HG03521 (cell line): Measurements from ENCODE around the gene TSHZ2.
"Not testable (repeated sequence)": the region's sequence is repeated elsewhere in the genome, so short reads cannot be mapped to it uniquely, and the experiment has no call there.

Experiments used
- ATAC-seq: cut with Tn5 transposase; IDR thresholded peaks from one replicate; pipeline ENCODE4 v1.9.1; 2021; ENCODE audit warnings: mild to moderate bottlenecking, moderate library complexity; ENCODE audit not compliant: unreplicated experiment

TSHZ2 gene

DNA sequence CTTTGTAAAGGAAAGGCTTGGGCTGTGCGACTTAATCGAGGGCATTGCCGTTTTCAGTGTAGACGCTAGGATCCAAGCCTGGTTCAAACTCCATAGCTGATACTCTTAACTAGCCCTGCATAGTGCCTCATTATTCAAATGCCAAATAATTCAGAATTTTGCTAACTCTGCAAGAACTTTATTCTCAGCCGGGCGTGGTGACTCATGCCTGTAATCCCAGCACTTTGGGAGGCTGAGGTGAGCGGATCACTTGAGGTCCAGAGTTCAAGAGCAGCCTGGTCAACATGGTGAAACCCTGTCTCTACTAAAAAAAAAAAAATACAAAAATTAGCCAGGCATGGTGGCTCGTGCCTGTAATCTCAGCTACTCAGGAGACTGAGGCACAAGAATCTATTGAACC lies 394.8 kb downstream of the TSHZ2 start:
- not testable (repeated sequence) for ATAC-seq

DNA sequence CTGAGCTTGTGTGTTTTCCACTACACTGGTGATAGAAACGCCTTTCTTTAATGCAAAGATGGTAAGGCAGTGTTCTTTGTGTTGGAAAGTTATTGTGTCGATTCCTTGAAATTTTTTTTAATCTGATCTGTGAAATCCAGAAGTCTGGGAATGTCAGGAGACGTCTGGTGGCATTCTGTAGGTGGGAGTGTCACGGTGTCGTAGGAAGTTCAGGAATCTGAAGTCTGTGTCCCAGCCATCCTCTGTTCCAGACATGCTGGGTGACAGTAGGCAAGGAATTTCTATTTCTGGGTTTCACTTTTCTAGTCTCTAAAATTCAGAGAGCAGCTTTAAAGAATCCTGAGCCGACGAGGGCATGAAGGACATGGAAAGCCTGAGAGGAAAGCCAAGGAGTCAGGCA lies 397.7 kb downstream of the TSHZ2 start:
- no peak for ATAC-seq

DNA sequence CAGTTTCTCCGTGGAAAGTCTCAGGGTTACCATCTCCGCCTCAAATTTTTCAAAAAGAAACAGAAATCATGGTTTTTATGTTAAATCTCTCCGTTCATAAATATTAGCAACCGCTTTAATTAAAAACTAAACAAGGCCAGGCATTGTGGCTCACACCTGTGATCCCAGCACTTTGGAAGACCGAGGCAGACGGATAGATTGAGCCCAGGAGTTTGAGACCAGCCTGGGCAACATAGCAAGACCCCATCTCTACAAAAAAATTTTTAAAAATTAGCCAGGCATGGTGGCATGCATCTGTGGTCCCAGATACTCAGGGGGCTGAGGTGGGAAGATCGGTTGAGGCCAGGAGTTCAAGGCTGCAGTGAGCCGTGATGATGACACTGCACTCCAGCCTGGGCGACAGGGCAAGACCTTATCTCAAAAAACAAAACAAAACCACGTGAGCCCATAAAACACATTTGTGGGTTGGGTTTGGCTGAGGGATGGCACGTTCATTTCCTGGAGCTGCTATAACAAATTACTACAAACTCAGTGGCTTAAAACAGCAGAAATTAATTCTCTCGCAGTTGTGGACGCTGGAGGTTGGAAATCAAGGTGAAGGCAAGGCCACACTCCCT lies 398.3 kb downstream of the TSHZ2 start:
- no peak for ATAC-seq

DNA sequence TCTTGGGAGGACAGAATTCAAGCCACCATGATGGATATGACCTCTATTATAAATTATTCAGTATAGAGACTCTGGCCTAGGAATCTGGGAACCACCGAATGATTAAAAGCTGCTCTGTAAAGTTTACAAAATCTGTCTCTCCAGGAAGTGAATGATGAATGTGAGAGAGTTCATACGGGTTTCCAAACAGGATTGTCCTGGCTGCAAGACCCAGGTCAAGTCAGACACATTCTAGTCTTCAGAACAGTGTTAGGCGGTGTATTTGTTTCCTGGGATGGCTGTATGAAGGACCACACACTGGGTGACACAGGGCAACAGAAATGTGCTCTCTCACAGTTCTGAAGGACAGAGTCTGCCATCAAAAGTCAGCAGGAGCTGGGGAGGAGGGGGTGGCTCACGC lies 399.1 kb downstream of the TSHZ2 start:
- ATAC-seq: no peak

DNA sequence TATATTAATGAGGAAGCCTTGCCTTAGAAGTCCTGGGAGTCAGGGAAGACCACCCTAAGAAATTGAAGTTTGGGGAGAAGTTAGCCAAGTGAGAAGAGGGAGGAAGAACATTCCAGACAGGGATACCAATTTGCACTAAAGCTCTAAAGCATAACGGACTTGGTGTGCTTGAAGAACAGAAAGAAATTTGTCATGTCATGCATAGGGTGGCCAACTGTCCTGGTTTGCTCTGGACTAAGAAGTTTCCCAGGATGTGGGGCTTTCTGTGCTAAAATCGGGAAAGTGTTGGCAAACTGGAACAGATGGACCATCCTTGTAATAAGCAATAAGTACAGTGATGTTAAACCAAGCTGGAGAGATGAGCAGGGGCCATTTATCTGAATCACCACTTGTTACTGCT lies 403.9 kb downstream of the TSHZ2 start:
- ATAC-seq: no peak

DNA sequence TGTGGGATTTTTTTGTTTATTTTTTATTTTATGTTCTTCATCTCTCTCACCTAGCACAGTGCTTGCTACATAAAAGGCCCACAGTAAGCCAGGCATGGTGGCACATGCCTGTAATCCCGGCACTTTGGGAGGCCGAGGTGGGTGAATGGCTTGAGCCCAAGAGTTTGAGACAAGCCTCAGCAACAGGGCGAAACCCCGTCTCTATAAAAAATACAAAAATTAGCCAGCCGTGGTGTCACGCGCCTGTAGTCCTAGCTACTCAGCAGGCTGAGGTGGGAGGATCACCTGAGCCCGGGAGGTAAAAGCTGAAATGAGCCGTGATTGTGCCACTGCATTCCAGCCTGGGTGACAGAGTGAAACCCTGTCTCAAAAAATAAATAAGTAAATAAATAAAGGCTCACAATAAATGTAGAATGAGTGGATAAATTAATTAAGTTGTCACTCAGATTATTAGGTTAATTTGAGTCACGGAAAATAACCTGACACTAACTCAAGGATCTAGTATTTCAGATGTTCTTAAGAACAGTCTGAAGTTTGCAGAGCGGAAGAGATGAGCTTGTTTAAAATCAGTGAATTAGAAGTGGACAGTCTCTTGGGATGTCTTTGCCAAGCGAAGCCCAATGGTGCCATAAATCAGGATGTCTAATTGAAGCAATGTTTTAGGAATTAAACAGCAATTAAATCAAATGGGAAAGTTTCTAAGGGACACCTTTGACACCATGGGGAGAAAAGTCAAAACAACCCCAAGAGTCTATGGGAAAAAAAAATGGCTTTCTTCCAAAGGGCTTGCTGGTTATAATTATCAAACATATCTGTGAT lies 407.1 kb downstream of the TSHZ2 start:
- ATAC-seq: no peak

DNA sequence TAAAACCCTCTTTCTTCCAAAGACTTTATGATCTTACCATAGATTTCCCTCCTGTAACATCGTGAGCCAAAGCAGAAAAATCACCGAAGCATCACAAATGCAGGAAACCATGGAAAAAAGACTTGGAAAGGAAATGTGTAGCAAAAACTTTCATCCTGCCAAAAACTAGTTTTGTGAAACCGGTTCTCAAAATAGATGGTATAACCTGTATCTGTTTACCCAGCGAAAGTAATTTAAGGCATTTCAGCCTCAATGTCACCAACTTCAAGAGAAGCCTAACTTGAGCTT lies 407.6 kb downstream of the TSHZ2 start:
- no peak for ATAC-seq

DNA sequence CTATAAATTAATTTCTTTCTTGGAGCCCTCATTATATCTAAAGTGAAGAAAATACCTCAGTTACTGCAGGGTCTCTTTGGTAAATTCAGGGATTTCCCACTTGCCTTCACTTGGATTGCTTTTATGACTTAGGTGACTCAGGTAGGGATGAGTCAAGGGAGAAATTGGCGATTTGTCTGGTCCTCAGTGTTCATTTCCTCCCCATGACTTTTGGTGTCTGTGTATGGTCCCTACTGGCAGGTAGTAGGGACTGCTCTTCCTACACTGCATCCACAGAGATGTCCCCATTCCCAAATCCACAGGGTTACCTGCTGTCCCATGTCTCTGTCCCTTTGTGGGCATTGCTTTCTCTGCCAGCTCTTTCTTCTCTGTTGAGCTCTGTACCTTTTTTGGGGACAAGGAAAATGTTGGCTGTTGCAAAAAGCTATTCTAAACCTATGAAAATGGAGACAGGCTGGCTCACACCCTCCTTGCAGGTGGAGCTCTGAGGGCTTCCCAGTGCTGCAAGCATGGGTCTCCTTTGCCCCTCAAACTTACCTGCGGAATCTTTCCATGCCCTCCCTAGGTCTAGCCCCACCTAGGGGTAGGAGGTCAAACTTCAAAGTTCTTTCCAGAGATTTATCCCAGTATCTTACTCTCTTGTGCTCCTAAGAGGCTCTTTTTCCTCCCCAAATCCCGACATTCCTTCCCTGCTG lies 409.6 kb downstream of the TSHZ2 start:
- ATAC-seq: no peak

DNA sequence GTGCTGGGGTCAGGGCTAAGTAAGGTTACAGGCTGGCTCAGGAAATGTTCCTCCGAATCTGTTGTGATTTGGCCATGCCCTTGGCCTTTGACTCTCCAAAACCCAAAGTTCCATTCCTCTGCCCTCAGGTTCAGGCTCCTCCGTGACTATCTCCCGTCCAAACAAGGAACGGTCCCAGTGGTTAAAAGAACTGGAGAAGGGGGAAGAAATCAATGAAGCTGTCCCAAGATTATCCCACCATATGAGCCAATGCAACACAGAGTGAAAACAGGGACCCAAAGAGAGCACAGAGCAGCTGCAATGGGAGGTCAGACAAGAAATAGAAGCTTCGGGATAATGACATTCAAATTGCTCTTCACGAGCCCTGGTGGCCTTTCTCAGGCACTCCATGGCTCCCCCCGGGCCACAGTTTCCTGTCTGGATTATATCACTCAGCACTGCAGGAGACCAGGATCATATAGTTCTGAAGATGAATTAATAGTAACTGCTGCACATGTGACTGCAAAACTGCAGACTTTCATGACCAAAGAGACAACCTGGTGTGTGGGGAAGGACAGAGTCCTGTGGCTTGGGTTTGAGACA lies 410.2 kb downstream of the TSHZ2 start:
- no peak for ATAC-seq

DNA sequence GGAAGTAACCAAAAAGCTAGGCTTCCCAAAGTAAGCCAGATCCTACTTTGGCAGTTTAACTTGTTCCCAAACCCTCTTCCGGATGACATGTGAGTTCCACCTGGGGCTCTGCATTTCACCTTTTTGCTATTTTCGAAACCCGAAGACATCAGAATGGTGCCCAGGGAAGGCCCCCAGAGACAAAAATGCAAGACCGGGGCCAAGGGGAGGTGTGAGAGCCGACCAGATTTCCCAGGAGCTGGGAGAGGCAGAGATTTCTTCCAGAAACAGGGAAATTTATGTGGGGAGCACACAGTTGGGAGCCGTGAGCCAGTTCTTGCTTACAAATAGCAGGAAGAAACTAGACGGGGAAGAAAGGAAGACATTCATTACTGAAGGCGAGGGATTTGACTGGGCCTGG lies 411.8 kb downstream of the TSHZ2 start:
- no peak for ATAC-seq

DNA sequence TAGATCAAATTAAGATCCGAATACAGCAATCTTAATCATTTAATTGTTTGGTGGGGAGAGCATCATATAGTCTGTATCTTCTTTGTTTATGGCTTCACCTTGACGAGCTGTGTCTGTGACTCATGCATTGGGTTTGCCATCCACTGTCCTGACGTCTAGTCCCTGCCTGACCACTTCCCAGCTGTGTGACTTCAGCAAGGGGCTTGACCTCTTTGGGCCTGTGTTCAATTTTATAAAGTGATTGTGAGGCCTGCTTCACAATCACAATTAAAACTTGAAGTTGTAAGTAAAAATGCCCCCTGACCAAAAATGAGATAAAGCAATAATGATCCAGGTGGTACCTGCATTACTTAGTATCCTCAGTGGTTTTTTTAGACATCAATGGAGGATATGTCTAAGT lies 412.2 kb downstream of the TSHZ2 start:
- ATAC-seq: no peak

DNA sequence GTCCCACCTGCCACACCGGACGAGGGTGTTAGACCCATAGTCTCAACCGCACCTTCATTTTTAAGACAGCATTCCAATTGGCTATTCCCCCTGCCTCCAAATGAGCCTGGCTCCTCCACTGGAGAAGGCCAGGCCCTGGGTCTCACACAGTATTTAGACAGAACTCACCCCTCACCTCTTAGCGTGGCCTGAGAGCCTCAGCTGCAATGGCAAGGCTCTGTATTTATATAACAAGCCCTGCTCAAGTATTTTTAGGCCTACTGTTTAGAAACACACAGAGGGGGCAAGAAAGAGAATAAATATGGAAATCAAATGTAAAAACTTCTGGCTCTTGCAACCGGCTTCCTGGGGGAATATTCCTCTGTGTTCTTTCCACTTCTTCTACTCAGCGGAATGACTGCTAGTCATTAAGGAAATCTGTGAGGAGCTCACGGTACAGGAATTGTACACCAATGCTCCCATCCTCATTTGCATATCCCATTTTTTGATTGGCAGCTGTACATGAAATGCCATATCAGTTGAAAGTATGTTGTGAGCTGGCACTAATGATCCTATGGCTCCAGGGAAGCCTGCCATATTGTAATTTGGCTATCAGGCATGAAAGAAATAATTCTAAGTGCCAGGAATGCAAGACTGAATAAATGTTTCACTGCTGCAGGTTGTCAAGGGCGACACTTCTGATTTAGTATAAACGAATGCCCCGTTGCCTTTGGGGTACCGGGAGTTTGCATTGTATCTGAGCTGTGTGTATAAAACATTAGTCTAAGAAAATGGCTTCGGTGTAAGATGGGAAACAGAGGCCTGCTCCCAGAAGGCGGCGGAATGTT lies 414.0 kb downstream of the TSHZ2 start:
- ATAC-seq: no peak

DNA sequence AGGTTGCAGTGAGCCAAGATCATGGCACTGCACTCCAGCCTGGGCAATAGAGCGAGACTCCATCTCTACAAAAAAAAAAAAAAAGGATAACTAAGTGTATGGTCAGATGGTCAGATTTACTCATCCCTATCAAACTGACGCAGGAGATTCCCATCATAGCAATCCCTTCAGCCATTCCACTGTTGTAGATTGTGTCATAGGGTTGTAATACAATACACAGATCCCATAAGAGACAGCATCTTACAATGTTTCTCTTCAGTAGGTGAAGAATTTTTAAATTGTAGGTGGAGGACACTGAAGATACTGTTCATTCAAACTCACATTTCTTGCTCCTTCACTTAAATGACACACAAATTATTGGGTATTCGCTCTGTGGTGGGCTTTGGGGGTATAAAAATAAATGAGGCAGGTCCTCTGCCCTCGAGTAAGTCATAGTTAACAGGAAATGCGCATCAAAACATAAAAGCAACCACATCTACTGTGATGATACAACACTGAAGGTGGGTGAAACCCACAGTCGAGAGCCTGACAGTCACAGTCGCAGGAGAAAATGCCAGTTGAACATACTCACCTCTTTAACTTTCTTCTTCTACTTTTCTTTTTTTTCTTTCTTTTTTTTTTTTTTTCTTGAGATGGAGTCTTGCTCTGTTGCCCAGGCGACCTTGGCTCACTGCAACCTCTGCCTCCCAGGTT lies 416.0 kb downstream of the TSHZ2 start:
- ATAC-seq: no peak

DNA sequence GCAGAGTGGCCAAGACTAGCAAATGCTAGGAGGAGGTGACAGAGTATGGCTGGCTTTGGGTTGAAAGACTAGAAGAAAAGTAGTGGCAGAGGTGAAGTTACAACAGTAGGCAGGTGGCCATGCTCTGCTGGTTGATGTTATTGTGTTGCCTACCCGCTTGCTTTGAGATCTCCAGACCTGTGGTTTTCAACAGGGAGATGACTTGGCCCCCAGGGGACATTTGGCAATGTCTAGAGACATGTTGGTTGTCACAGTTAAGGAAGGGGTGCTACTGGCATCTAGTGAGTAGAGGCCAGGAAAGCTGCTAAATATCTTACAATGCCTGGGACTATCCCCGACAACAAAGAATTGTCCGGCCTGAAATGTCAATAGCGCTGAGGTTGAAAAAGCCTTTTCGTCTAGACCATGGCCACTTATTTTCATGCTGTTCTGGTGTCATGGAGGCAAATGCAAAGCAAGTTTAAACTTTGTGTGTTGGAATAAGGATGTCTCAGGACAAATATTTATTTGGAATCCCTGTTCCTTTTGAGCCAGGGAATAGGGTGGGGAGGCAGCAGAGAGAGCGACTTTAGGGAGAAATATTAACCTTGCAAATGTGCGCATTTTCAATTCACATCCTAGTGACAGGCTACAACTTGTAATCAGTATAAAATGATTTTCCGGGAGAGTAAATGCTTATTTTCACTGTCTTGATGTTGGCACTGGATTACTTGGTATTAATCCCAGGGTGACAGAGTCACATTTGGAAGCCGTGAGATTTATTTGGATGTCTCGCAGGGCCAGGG lies 417.6 kb downstream of the TSHZ2 start:
- ATAC-seq: no peak

DNA sequence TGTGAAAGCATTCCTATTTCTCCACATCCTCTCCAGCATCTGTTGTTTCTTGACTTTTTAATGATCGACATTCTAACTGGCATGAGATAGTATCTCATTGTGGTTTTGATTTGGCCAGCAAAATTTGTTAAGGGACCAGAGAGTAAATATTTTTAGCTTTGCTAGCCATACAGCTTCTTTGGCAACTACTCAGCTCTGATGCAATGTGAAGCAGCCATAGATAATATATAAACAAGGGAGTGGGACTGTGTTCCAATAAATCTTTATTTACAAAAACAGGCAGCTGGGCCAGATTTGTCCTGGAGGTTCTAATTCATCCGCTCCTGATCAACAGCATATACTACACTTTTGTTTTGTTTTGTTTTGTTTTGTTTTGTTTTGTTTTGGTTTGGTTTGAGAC lies 418.6 kb downstream of the TSHZ2 start:
- no peak for ATAC-seq

DNA sequence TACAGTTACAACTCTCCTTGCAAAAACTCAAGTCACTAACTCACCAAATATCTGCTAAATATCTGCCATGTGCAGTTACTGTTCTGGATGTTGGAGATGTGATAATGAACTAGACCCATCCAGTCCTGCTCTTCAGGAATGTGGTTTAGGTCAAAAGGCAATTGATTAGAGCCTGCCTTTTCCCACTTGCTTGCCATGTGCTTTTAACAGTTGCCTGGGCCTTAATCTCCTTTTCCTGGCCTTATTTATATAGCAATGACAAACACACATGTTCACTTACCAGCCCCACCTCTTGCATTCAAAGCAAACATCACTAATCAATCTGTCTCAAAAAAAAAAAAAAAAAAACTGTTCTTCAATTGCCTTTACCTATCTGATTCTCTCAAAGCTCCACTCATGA lies 422.3 kb downstream of the TSHZ2 start:
- no peak for ATAC-seq

DNA sequence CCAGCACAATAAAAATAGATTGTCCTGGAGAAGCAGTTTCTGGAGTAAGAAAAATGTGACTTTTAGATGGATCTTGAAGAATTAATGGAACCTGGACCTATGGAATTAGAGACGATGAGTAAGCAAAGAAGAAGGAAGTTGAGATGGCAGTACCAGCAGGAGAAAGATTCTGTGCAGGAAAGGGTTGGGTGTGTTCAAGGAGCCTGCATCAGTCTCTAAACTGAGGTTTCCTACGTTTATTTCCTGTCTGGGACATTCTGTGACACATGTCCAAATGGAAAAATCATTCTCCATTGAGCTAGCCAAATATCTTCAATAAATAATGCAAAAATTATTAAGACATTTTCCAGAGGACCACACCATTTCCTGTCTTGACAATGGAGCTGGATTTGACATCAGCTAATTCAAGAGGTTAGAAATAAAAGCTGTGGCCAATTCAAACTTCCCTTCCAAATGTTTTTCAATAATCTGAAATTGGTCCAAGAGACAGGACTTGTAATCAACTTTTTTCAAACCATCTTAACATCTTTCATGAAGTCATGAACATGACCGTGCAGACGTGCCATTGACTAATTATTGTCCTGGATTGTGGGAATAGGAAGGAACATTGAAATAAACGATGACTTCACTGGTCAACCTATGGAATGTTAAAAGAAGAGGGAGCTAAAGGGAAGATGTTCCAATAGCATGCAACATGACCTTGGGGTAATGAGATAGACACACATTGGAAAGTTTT lies 423.2 kb downstream of the TSHZ2 start:
- ATAC-seq: no peak

DNA sequence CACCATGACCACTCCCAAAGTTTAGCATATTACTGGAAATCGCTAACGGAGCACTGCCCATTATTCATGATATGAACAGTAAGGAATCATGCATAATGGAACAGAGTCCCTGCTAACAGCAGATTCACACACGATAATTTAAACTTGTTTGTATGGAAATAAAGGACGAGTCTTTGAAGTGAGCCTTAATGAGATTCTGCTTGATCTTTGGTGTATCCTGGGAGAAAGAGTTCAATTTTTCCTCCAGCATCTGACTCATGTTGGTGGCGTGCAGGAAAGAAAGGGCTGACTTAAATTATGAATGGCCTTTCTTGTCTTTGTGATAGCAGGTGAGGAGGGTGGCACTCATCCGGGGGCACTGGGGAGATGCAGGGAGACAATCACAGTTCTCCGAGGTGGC lies 426.9 kb downstream of the TSHZ2 start:
- ATAC-seq: no peak
